Progenitor cell of endocrine pancreas (in vitro differentiated cells): ENCODE data around the gene FANK1. TPM values are rescaled to one million over a fixed set of nuclear protein-coding genes. Genes with fewer than 3 reads are reported as not detected.

Source experiments
- DNase-seq: peaks from one replicate; pipeline ENCODE4 v3.0.0; 2021; ENCODE audit warnings: low spot score; ENCODE audit not compliant: unreplicated experiment
- H3K27ac Mint-ChIP-seq: 2 replicates; pipeline ENCODE4 v1.8.0; 2021; ENCODE audit warnings: mild to moderate bottlenecking, moderate library complexity, mixed read lengths
- H3K27me3 Mint-ChIP-seq: 2 replicates; pipeline ENCODE4 v1.8.0; 2021; ENCODE audit warnings: mixed read lengths
- H3K36me3 Mint-ChIP-seq: 2 replicates; pipeline ENCODE4 v1.8.0; 2022; ENCODE audit warnings: mixed read lengths; ENCODE audit not compliant: insufficient read depth
- H3K4me1 Mint-ChIP-seq: 2 replicates; pipeline ENCODE4 v1.8.0; 2021; ENCODE audit warnings: low read depth, mixed read lengths
- H3K4me3 Mint-ChIP-seq: 2 replicates; pipeline ENCODE4 v1.8.0; 2021; ENCODE audit warnings: low read depth, mild to moderate bottlenecking, moderate library complexity, mixed read lengths
- H3K9me3 Mint-ChIP-seq: 2 replicates; pipeline ENCODE4 v1.8.0; 2021; ENCODE audit warnings: low read depth, mixed read lengths
- CTCF ChIP-seq: fragments of 200-600 bp; sonication (generic); IDR thresholded peaks from one replicate; pipeline ENCODE4 v1.5.0; 2021; ENCODE audit warnings: antibody characterized with exemption, mild to moderate bottlenecking; ENCODE audit not compliant: unreplicated experiment
- total RNA-seq: library from RNA; stranded (reverse); gene quantifications from 2 replicates; pipeline ENCODE4 v1.2.1, GENCODE V29; 2021

Gene FANK1
- total RNA-seq, 1 donor from 2014 or later, result 3.2 TPM

- H3K27ac Mint-ChIP-seq, result no peak overlapping the region
Measured at GRCh38 chr10:126016882-126017281, 120.5 kb downstream of the FANK1 start.

GRCh38 chr10:126017961-126018560 lies 121.7 kb downstream of the FANK1 start:
- no peak for TF ChIP-seq CTCF
- H3K27ac Mint-ChIP-seq, result no peak overlapping the region
- DNase-seq, result no peak
- peaks cover 5% of the 10 kb centered on the region for H3K9me3 Mint-ChIP-seq
- no peaks in the 10 kb centered on the region for H3K36me3 Mint-ChIP-seq
- no peak overlapping the region for H3K4me3 Mint-ChIP-seq
- H3K4me1 Mint-ChIP-seq, result peaks cover 70% of the 10 kb centered on the region
- H3K27me3 Mint-ChIP-seq, result no peaks in the 10 kb centered on the region

More at GRCh38 chr10:126016882-126017281, 120.5 kb downstream of the FANK1 start:
- Mint-ChIP-seq H3K4me3 (no peak overlapping the region), H3K36me3 (no peaks in the 10 kb centered on the region), H3K4me1 (peaks cover 64% of the 10 kb centered on the region), H3K9me3 (peaks cover 5% of the 10 kb centered on the region), H3K27me3 (no peaks in the 10 kb centered on the region)
- TF ChIP-seq CTCF, result no peak
- no peak for DNase-seq

- no peaks in the 10 kb centered on the region for H3K27me3 Mint-ChIP-seq
Measured at GRCh38 chr10:126021833-126022500, 125.6 kb downstream of the FANK1 start.

GRCh38 chr10:126022841-126023240 lies 126.5 kb downstream of the FANK1 start:
- Mint-ChIP-seq H3K9me3 (peaks cover 32% of the 10 kb centered on the region), H3K4me1 (peaks cover 32% of the 10 kb centered on the region), H3K27ac (no peak overlapping the region), H3K27me3 (no peaks in the 10 kb centered on the region), H3K36me3 (peaks cover 8% of the 10 kb centered on the region), H3K4me3 (no peak overlapping the region)
- TF ChIP-seq CTCF, result no peak
- no peak for DNase-seq

More at GRCh38 chr10:126021833-126022500, 125.6 kb downstream of the FANK1 start:
- peak overlapping the region; percentile 14 for H3K4me3 Mint-ChIP-seq
- no peak for DNase-seq
- TF ChIP-seq CTCF, result no peak
- H3K4me1 Mint-ChIP-seq, result peaks cover 39% of the 10 kb centered on the region
- no peak overlapping the region for H3K27ac Mint-ChIP-seq
- peaks cover 4% of the 10 kb centered on the region for H3K36me3 Mint-ChIP-seq
- H3K9me3 Mint-ChIP-seq, result peaks cover 25% of the 10 kb centered on the region

- Mint-ChIP-seq H3K27ac (no peak overlapping the region), H3K27me3 (no peaks in the 10 kb centered on the region), H3K4me1 (peaks cover 5% of the 10 kb centered on the region), H3K4me3 (no peak overlapping the region), H3K36me3 (peaks cover 13% of the 10 kb centered on the region), H3K9me3 (peaks cover 38% of the 10 kb centered on the region)
- TF ChIP-seq CTCF, result no peak
- no peak for DNase-seq
Measured at GRCh38 chr10:126027692-126028091, 131.3 kb downstream of the FANK1 start.
